ENCODE results near the gene CYP2W1. TPM values are rescaled to one million over a fixed set of nuclear protein-coding genes. Genes with fewer than 3 reads are reported as not detected.

CYP2W1 gene
- total RNA-seq, 4 donors from 2014 or later = 0.41 to 0.95 TPM; not detected in 2

DNA sequence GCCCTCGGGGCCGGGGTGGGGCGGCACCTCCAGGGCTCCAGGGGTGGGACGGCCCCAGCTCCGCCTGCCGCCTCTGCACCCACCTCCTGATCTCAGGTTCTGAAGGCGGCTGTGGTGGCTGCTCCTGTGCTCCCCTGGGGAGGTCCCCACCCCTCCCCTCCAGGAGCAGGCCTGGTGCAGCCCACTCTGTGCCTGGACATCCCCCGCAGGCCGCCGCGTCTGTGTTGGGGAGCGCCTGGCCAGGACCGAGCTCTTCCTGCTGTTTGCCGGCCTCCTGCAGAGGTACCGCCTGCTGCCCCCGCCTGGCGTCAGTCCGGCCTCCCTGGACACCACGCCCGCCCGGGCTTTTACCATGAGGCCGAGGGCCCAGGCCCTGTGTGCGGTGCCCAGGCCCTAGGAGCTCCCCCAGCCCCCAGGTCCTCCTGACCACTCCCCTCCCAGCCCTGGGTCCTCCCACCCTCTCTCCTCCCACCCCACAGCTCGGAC, 5.5 kb downstream of the CYP2W1 start:
- Histone ChIP-seq H3K9me3 (no peaks in the 10 kb centered on the region), H3K4me3 (peak overlapping the region in 2 of 4 donors; percentile 8 to 13), H3K4me1 (peaks cover 7 to 18% (median 11%) of the 10 kb centered on the region in 4 donors), H3K27me3 (peaks cover 33% of the 10 kb centered on the region), H3K36me3 (no peaks in the 10 kb centered on the region), H3K27ac (peak overlapping the region in 1 of 4 donors; percentile 23)
- intact Hi-C loops (cut with DNase I; ENCODE audit: low total_unique reads) (no loop called here), in situ Hi-C loops (cut with MboI; ENCODE audit: low pct_ligation_motif_present in 1 of 4, low pct_unique_long_range_greater_than_20kb in 1 of 4, low sequenced_read_pairs in 3 of 4) (loop anchor here in 3 of 4 donors (25.0 kb wide), 2 partner anchors 149 to 174 kb away; partner anchors contain the start of gene ZFAND2A (in 2 of the 3))
- WGBS, 2 donors (ENCODE audit: low coverage in 1 of 2) = 20% methylated on average over 7 of the region's 24 CpGs; no CpG with 5 or more reads in 1 of the 2 donors
- no peak for TF ChIP-seq POLR2AphosphoS5 (IDR thresholded peaks at IDR 0.05)
- no peak for TF ChIP-seq EP300 (IDR thresholded peaks at IDR 0.05; ENCODE audit: low read depth)
- TF ChIP-seq CTCF (IDR thresholded peaks at IDR 0.05) = no peak
- TF ChIP-seq POLR2A (IDR thresholded peaks at IDR 0.05) = no peak
- peak; percentile 38 for DNase-seq

GRCh38 chr7:988963-989529, 6.1 kb downstream of the CYP2W1 start:
- H3K27me3 ChIP-seq = peaks cover 31% of the 10 kb centered on the region
- TF ChIP-seq POLR2AphosphoS5 (IDR thresholded peaks at IDR 0.05) (no peak), POLR2A (IDR thresholded peaks at IDR 0.05) (no peak), EP300 (IDR thresholded peaks at IDR 0.05; ENCODE audit: low read depth) (no peak), CTCF (IDR thresholded peaks at IDR 0.05) (no peak)
- peaks cover 7 to 20% (median 11%) of the 10 kb centered on the region in 4 donors for H3K4me1 ChIP-seq
- H3K4me3 ChIP-seq = no peak overlapping the region
- H3K9me3 ChIP-seq = no peaks in the 10 kb centered on the region
- no peak overlapping the region for H3K27ac ChIP-seq
- in situ Hi-C loops (cut with MboI; ENCODE audit: low pct_ligation_motif_present in 1 of 4, low pct_unique_long_range_greater_than_20kb in 1 of 4, low sequenced_read_pairs in 3 of 4) (loop anchor here in 3 of 4 donors (25.0 kb wide), 2 partner anchors 148 to 173 kb away; partner anchors contain the start of gene ZFAND2A (in 2 of the 3)), intact Hi-C loops (cut with DNase I; ENCODE audit: low total_unique reads) (no loop called here)
- H3K36me3 ChIP-seq = no peaks in the 10 kb centered on the region
- WGBS, 2 donors (ENCODE audit: low coverage in 1 of 2) = 61% methylated on average over 14 of the region's 15 CpGs; no CpG with 5 or more reads in 1 of the 2 donors
- no peak for DNase-seq

DNA sequence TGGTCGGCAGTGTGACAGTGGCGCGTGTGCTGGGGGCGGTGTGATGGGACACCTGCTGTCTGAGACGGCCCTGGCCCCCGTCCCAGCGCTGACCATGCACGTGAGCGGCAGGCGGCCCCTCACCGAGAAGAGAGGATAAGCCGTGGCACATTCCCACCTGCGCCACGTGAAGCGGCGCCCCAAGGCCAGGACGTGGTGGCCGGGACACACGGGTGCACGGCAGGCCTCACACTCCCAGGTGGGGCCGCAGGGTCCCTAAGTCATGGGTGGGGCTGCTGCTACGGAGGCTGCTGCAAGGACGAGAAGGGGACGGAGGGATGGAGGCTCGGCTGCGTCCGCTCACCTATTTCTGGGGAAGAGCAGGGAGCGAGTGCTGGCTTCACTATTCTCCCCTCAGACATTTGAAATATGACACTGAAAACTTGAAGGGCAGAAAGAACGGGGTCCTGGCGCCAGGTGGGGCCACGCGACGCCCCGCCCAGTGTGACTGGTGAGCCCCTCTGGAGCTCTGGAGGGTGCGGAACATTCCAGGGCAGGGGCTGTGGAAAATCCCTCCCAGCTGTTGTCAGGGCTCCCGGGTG, 7.5 kb downstream of the CYP2W1 start:
- Histone ChIP-seq H3K4me1 (peaks cover 7 to 20% (median 11%) of the 10 kb centered on the region in 4 donors), H3K36me3 (no peaks in the 10 kb centered on the region), H3K27me3 (peaks cover 23% of the 10 kb centered on the region), H3K9me3 (no peaks in the 10 kb centered on the region), H3K27ac (no peak overlapping the region), H3K4me3 (no peak overlapping the region)
- no peak for DNase-seq
- 84% methylated on average over 36 of the region's 36 CpGs; no CpG with 5 or more reads in 1 of the 2 donors for WGBS, 2 donors (ENCODE audit: low coverage in 1 of 2)
- intact Hi-C loops (cut with DNase I; ENCODE audit: low total_unique reads) (loop anchor here (10.0 kb wide), 1 partner anchor 174 kb away; the partner anchor contains the start of gene ZFAND2A), in situ Hi-C loops (cut with MboI; ENCODE audit: low pct_ligation_motif_present in 1 of 4, low pct_unique_long_range_greater_than_20kb in 1 of 4, low sequenced_read_pairs in 3 of 4) (loop anchor here (5.0 to 25.0 kb wide), 5 partner anchors 72 to 174 kb away; partner anchors contain the start of gene ZFAND2A (in 3 of the 4))
- TF ChIP-seq POLR2A (IDR thresholded peaks at IDR 0.05) = no peak
- no peak for TF ChIP-seq CTCF (IDR thresholded peaks at IDR 0.05)
- no peak for TF ChIP-seq POLR2AphosphoS5 (IDR thresholded peaks at IDR 0.05)
- TF ChIP-seq EP300 (IDR thresholded peaks at IDR 0.05; ENCODE audit: low read depth) = no peak

All from transverse colon (tissue), 4 donors.